Uterus (tissue), 2 donors: ENCODE measurements around the gene TRABD2B.

Experiments
- POLR2A ChIP-seq, 2 donors: fragments of 450-650 bp; IDR thresholded peaks; one replicate each; pipeline ENCODE4 v1.6.1; 2016; ENCODE audit warnings: antibody characterized with exemption in 2 of 2, mild to moderate bottlenecking in 1 of 2, moderate library complexity in 1 of 2
- TF ChIP-seq, protein P1 (sequence below), 4 experiments: fragments of 200-600 bp in 2 of 4; fragments of 450-650 bp in 2 of 4; sonication (generic) in 2 of 4; IDR thresholded peaks; one replicate each; pipeline ENCODE4 v1.5.1; 2016 to 2019; ENCODE audit warnings: antibody characterized with exemption in 4 of 4, mild to moderate bottlenecking in 2 of 4, moderate library complexity in 1 of 4

DNA sequence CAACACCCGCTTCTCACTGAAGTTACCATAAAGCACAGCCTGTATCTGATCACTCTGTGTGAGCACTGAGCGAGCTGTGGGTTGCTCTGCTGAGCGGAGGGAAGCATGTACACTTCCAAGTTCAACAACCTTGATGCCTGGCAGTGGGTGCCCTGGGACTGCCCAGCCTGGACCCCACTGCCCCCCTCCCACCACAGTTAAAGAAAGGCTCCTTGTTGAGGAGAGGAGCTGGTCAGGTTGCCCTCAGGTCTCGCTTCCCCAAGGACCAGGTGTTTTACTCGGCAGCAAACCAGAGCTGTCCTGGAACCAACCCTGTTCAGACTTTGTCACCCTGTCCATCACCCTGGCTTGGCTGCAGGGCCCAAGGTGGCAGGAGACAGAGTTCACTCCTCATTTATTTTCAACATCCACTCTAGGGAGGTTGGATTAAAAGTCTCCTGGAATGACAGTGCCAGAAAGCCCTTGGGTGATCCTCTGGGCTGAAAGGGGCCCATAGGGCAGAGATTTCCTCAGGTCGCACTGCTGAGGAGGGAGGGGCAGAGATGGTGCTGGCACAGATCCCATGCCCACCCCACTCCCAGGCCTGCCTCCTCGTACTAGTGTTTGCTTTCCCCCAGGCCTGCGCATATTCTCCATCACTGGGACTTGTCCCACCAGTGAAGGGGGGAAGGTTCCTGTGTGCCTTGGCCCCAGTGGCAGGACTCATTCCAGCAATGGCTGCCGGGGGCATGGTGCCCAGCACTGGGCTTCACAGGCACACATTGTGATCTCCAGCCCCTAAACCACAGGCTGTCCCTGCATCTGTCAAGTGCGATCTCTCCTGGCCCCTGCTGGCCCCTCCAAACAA lies 101.7 kb downstream of the TRABD2B start:
- TF ChIP-seq POLR2A (IDR thresholded peaks at IDR 0.05) = no peak
- TF ChIP-seq, protein P1, sequence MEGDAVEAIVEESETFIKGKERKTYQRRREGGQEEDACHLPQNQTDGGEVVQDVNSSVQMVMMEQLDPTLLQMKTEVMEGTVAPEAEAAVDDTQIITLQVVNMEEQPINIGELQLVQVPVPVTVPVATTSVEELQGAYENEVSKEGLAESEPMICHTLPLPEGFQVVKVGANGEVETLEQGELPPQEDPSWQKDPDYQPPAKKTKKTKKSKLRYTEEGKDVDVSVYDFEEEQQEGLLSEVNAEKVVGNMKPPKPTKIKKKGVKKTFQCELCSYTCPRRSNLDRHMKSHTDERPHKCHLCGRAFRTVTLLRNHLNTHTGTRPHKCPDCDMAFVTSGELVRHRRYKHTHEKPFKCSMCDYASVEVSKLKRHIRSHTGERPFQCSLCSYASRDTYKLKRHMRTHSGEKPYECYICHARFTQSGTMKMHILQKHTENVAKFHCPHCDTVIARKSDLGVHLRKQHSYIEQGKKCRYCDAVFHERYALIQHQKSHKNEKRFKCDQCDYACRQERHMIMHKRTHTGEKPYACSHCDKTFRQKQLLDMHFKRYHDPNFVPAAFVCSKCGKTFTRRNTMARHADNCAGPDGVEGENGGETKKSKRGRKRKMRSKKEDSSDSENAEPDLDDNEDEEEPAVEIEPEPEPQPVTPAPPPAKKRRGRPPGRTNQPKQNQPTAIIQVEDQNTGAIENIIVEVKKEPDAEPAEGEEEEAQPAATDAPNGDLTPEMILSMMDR (IDR thresholded peaks at IDR 0.05) = no peak
